Stimulated activated CD4-positive, alpha-beta T cell treated with anti-CD3 and anti-CD28 coated beads, Interleukin-15, amount 100 ng/mL, for 48 hours (primary cell): Measurements from ENCODE around the gene ALDH8A1.

Experiments
- DNase-seq, 2 donors: peaks; one replicate each; pipeline ENCODE4 v3.0.0-alpha.2; 2020; ENCODE audit warnings: low read depth in 2 of 2

The ALDH8A1 gene, protein sequence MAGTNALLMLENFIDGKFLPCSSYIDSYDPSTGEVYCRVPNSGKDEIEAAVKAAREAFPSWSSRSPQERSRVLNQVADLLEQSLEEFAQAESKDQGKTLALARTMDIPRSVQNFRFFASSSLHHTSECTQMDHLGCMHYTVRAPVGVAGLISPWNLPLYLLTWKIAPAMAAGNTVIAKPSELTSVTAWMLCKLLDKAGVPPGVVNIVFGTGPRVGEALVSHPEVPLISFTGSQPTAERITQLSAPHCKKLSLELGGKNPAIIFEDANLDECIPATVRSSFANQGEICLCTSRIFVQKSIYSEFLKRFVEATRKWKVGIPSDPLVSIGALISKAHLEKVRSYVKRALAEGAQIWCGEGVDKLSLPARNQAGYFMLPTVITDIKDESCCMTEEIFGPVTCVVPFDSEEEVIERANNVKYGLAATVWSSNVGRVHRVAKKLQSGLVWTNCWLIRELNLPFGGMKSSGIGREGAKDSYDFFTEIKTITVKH

GRCh38 chr6:134949927-134950326, at the start of gene ALDH8A1:
TSS of gene ALDH8A1 (minus strand) at chr6:134950101. CDS start at chr6:134950053, 48 bp downstream.
- no peak for DNase-seq

DNA sequence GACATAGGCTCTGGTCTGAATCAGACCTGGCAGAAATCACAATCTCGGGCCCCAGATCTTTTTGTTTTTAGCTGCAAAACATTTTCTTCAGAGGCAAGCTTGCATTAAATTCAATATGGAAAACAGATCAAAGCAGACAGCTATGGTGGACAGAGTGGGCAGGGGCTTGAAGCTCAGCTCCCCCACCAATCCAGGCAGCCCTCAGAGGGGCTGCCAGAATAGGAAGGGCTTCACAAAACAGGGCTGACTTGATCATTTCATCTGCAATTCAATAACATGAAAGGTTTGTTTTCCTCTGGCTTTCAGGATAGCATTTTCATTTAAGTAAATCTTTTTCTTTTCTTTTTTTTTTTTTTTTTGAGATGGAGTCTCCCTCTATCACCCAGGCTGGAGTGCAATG, 49.2 kb upstream of the ALDH8A1 start:
- no peak for DNase-seq

GRCh38 chr6:134997133-134997995, 47.5 kb upstream of the ALDH8A1 start:
- DNase-seq = no peak

DNA sequence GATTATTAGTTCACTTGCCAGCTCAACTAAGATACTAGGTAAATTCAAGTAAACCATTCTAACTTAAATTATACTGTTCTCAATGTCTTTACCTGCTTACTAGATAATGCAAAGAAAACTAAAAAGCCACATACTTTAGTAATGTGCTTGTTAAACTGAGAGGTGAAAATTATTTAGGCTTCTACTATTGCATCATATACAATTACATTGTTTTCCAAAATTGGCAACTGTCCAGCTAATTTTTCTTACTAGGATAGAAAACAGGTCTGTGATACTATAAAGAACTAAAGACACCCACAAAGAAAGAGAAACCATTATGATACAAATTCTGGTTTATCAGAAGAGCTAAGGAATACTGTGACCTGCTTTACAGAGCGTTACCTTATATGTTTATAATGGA, 45.6 kb upstream of the ALDH8A1 start:
- no peak for DNase-seq

GRCh38 chr6:134994431-134994830, 44.5 kb upstream of the ALDH8A1 start:
- DNase-seq = no peak

DNA sequence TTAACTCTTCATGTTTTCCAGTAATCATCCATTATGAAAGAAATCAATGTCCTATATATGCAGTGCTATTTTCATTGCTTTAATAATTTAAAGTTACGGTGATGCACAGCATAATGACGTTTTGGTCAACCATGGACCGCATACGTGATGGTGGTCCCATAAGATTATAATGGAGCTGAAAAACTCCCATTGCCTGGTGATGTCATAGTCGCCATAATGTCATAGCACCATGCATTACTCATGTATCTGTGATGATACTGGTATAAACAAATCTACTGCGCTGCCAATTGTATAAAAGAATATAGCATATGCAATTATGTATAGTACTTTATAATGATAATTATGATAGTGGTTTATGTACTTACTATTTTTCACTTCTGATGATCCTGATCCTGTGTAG, 42.3 kb upstream of the ALDH8A1 start:
- no peak for DNase-seq

- no peak for DNase-seq
These were observed 40.4 kb upstream of the ALDH8A1 start for GRCh38 chr6:134990262-134990661.

GRCh38 chr6:134984821-134985220, 34.9 kb upstream of the ALDH8A1 start:
- DNase-seq = no peak

- DNase-seq = no peak
These were observed 33.9 kb upstream of the ALDH8A1 start for GRCh38 chr6:134983823-134984222.

DNA sequence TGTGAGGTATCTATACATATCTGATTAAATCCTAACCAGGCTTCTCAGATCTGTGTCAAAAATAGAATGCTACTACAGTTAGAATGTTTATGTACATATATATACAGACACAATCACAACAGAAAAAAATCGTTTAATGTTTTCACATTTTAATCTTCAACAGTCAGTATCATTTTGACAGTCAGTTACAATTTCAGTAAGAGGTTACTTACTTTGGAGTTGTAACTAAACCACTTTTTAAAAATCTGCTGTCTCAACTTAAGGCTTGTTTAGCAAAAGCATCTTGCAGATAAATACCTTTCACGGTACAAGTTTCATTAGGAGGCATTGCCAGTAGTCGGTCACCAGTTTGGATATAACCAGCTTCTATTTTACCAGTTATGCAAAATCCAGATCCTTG, 32.3 kb upstream of the ALDH8A1 start:
- no peak for DNase-seq

DNA sequence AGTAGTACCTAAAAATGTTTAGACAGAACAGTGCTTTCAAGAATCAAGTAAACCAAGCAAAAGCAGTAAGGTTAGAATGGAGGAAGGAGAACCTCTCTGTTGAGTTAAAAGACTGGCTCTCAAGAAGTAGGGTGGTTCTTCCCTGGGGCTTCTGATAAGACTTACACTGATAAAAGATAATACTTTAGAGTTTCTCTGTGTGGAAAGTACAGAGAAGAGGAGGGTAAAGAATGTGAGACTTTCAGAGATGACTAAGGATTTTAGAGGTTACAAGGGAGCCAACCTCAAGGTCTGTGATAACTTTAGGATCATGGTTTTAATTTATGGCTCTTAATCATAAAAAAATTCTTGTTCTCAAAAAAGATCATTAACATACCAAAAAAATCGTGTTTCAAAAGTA, 30.9 kb upstream of the ALDH8A1 start:
- DNase-seq = no peak

GRCh38 chr6:134979142-134979541, 29.2 kb upstream of the ALDH8A1 start:
- DNase-seq = peak; percentile 46 to 53

GRCh38 chr6:134974370-134974769, 24.5 kb upstream of the ALDH8A1 start:
- DNase-seq = no peak

DNA sequence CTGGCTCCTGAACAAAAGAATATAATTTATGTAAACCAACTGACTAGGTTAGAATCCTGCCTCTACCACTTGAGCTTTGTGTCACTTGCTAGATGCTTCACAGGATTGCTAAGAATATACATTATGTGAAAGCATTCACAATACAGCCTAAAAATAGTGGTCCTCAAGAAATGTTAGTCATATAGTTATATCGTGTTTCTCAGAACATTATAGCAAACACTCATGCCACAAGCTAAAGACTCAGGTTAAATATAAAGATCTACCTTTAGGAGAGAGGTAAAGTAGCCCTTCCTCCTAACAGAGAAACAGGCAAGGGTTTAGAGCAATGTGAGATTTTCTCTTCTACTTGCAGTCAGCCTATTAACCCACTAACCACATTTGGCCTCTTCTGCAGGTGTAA, 17.8 kb upstream of the ALDH8A1 start:
- DNase-seq = no peak

- no peak for DNase-seq
These were observed 14.7 kb upstream of the ALDH8A1 start for GRCh38 chr6:134964451-134965203.

DNA sequence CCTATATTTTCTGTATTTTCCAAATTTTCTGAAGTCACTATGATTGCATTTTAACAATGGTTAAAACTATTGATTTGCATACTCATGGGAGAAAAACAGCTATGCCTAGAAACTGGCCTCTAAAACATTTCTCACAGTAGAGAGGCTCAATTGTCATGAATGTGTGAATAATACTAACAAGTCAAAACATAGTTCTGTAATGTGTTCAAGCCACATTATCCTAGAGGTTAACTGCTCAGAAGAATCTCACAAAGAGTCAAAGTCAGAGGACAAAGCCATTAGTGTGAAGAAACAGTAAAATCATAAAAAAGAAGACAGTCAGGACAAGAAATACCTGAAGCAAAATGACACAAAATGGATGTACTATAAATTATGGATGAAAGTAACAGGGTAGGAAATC, 12.5 kb upstream of the ALDH8A1 start:
- DNase-seq = no peak

- DNase-seq = no peak
These were observed 11.5 kb upstream of the ALDH8A1 start for GRCh38 chr6:134961366-134961765.

GRCh38 chr6:134959603-134960002, 9.7 kb upstream of the ALDH8A1 start:
- no peak for DNase-seq

- no peak for DNase-seq
These were observed 6.8 kb upstream of the ALDH8A1 start for GRCh38 chr6:134956676-134957075.

DNA sequence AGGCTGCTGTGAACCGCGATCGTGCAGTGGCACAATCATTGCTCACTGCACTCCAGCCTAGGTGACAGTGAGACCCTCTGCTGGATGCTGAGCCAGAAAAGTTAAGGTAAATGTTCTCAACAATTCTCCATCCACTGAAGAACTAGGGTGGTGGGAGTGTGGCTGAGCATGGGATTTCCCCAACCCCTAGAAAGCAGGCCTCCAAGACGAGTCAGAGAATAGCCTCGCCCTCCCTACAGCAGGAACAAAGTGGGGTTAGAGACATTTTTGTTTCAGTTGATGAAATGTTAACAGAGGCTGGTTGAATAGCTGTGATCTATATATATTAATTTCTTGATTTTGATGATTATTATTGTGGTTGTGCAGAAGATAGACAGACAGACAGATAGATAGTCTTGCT, 6.1 kb upstream of the ALDH8A1 start:
- no peak for DNase-seq

DNA sequence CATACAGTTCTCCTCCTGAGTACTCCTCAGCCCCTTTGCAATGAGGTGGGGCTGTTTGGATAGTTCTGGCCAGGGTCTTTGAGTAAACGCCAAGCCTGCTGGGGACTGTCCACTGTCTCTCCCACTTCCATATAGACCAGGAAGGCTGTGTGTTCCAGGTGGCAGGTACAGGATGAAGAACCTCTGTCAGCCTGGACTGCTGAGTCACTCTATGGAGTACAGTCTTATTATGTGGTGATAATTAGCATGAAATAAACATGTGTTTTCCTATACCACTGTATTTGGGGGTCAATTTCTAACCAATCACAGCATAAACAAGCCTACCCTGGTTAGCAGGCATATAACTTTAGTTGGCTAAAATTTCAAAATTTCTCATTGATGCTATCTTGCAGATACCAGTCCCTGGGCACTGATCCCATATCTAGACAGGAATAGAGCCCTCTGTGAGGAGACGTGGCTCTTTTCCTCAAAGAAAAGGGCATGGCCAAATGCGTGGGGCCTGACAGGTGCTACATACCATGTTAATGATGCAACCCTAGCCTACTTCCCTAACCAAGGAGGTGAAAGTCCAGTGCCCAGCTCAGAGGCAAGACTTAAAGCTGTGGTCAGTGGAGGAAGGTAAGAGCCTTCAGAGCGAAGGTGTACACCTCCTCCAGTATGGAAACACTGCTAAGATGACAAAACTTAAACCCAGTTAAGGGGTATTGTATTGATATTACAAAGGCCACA, 4.5 kb upstream of the ALDH8A1 start:
- DNase-seq = no peak
